SJSA1 (cell line): ENCODE data around the gene MAP2K2. TPM values are rescaled to one million over a fixed set of nuclear protein-coding genes. Genes with fewer than 3 reads are reported as not detected.

Experiments
- DNase-seq, 2 experiments: peaks; one replicate each; pipeline ENCODE4 v3.0.0-alpha.2; 2015 to 2020; ENCODE audit warnings: low spot score in 2 of 2, low read depth in 1 of 2
- H3K27ac ChIP-seq: fragments of 250-450 bp; sonication (Bioruptor Pico); 2 replicates; pipeline ENCODE4 v1.5.1; 2020; ENCODE audit warnings: mild to moderate bottlenecking, moderate library complexity
- H3K27me3 ChIP-seq: fragments of 250-450 bp; sonication (Bioruptor Pico); replicated peaks from 2 replicates; pipeline ENCODE4 v1.5.1; 2020; ENCODE audit warnings: mild to moderate bottlenecking, moderate library complexity
- H3K36me3 ChIP-seq: fragments of 250-450 bp; sonication (Bioruptor Pico); 2 replicates; pipeline ENCODE4 v1.5.1; 2020; ENCODE audit warnings: mild to moderate bottlenecking
- H3K4me1 ChIP-seq: fragments of 250-450 bp; sonication (Bioruptor Pico); replicated peaks from 2 replicates; pipeline ENCODE4 v1.6.1; 2021; ENCODE audit warnings: mild to moderate bottlenecking
- H3K4me3 ChIP-seq: fragments of 250-450 bp; sonication (Bioruptor Pico); 2 replicates; pipeline ENCODE4 v1.5.1; 2020; ENCODE audit warnings: mild to moderate bottlenecking
- H3K9me3 ChIP-seq: fragments of 250-450 bp; sonication (Bioruptor Pico); replicated peaks from 2 replicates; pipeline ENCODE4 v1.5.1; 2020; ENCODE audit warnings: mild to moderate bottlenecking
- total RNA-seq: library from RNA; depleted of rRNA; stranded (reverse); fragments of >200 nt; shearing (Covaris generic); gene quantifications from 2 replicates; pipeline ENCODE4 v1.2.3, GENCODE V29; 2014

Gene MAP2K2
- total RNA-seq, 1 experiment from 2014 or later = 188 TPM

GRCh38 chr19:4100647-4101495 is 23.1 kb downstream of the MAP2K2 start:
- Histone ChIP-seq H3K27ac (no peak overlapping the region), H3K27me3 (no peaks in the 10 kb centered on the region), H3K9me3 (no peaks in the 10 kb centered on the region), H3K36me3 (peaks cover 86% of the 10 kb centered on the region), H3K4me3 (no peak overlapping the region), H3K4me1 (0 out of 2 replicates have a peak, but pooled peaks cover 3% of the 10 kb centered on the region)
- DNase-seq = no peak

- Histone ChIP-seq H3K27ac (no peak overlapping the region), H3K9me3 (no peaks in the 10 kb centered on the region), H3K4me1 (no peaks in the 10 kb centered on the region), H3K36me3 (peaks cover 88% of the 10 kb centered on the region), H3K4me3 (no peak overlapping the region), H3K27me3 (no peaks in the 10 kb centered on the region)
- DNase-seq = no peak
Measured at GRCh38 chr19:4099041-4099764, 24.7 kb downstream of the MAP2K2 start.

- no peaks in the 10 kb centered on the region for H3K9me3 ChIP-seq
- H3K4me3 ChIP-seq = no peak overlapping the region
- no peaks in the 10 kb centered on the region for H3K4me1 ChIP-seq
- DNase-seq = no peak
- H3K27ac ChIP-seq = no peak overlapping the region
- no peaks in the 10 kb centered on the region for H3K27me3 ChIP-seq
- H3K36me3 ChIP-seq = peaks cover 91% of the 10 kb centered on the region
Measured at GRCh38 chr19:4098493-4098892, 25.4 kb downstream of the MAP2K2 start.

GRCh38 chr19:4097501-4097900 is 26.4 kb downstream of the MAP2K2 start:
- Histone ChIP-seq H3K4me1 (no peaks in the 10 kb centered on the region), H3K27ac (no peak overlapping the region), H3K9me3 (no peaks in the 10 kb centered on the region), H3K36me3 (peaks cover 87% of the 10 kb centered on the region), H3K4me3 (no peak overlapping the region), H3K27me3 (no peaks in the 10 kb centered on the region)
- no peak for DNase-seq

- DNase-seq = no peak
- Histone ChIP-seq H3K27ac (no peak overlapping the region), H3K4me1 (no peaks in the 10 kb centered on the region), H3K36me3 (peaks cover 84% of the 10 kb centered on the region), H3K4me3 (no peak overlapping the region), H3K27me3 (no peaks in the 10 kb centered on the region), H3K9me3 (no peaks in the 10 kb centered on the region)
Measured at GRCh38 chr19:4096049-4096892, 27.7 kb downstream of the MAP2K2 start.

GRCh38 chr19:4095488-4095844 is 28.5 kb downstream of the MAP2K2 start:
- Histone ChIP-seq H3K4me3 (no peak overlapping the region), H3K27ac (no peak overlapping the region), H3K36me3 (peaks cover 83% of the 10 kb centered on the region), H3K27me3 (no peaks in the 10 kb centered on the region), H3K4me1 (no peaks in the 10 kb centered on the region), H3K9me3 (no peaks in the 10 kb centered on the region)
- DNase-seq = no peak

- Histone ChIP-seq H3K36me3 (peaks cover 87% of the 10 kb centered on the region), H3K4me3 (no peak overlapping the region), H3K27me3 (no peaks in the 10 kb centered on the region), H3K27ac (no peak overlapping the region), H3K4me1 (no peaks in the 10 kb centered on the region), H3K9me3 (no peaks in the 10 kb centered on the region)
- no peak for DNase-seq
Measured at GRCh38 chr19:4094761-4095487, 29.0 kb downstream of the MAP2K2 start.

- H3K27ac ChIP-seq = no peak overlapping the region
- H3K4me3 ChIP-seq = no peak overlapping the region
- no peaks in the 10 kb centered on the region for H3K4me1 ChIP-seq
- no peaks in the 10 kb centered on the region for H3K9me3 ChIP-seq
- H3K36me3 ChIP-seq = peaks cover 87% of the 10 kb centered on the region
- DNase-seq = no peak
- H3K27me3 ChIP-seq = no peaks in the 10 kb centered on the region
Measured at GRCh38 chr19:4094291-4094690, 29.6 kb downstream of the MAP2K2 start.

GRCh38 chr19:4093643-4094175 is 30.2 kb downstream of the MAP2K2 start:
- H3K9me3 ChIP-seq = no peaks in the 10 kb centered on the region

GRCh38 chr19:4090356-4091220 is 33.3 kb downstream of the MAP2K2 start:
- no peak overlapping the region for H3K4me3 ChIP-seq
- peaks cover 55% of the 10 kb centered on the region for H3K36me3 ChIP-seq
- H3K27me3 ChIP-seq = no peaks in the 10 kb centered on the region
- no peaks in the 10 kb centered on the region for H3K9me3 ChIP-seq
- no peak overlapping the region for H3K27ac ChIP-seq
- no peaks in the 10 kb centered on the region for H3K4me1 ChIP-seq
- DNase-seq = no peak

More at GRCh38 chr19:4093643-4094175, 30.2 kb downstream of the MAP2K2 start:
- DNase-seq = no peak
- Histone ChIP-seq H3K36me3 (peaks cover 82% of the 10 kb centered on the region), H3K27me3 (no peaks in the 10 kb centered on the region), H3K27ac (no peak overlapping the region), H3K4me3 (no peak overlapping the region), H3K4me1 (no peaks in the 10 kb centered on the region)

GRCh38 chr19:4089946-4090345 is 34.0 kb downstream of the MAP2K2 start:
- Histone ChIP-seq H3K27ac (no peak overlapping the region), H3K36me3 (peaks cover 48% of the 10 kb centered on the region), H3K4me1 (no peaks in the 10 kb centered on the region), H3K9me3 (no peaks in the 10 kb centered on the region), H3K27me3 (no peaks in the 10 kb centered on the region), H3K4me3 (no peak overlapping the region)
- DNase-seq = no peak

GRCh38 chr19:4089400-4089908 is 34.5 kb downstream of the MAP2K2 start:
- H3K9me3 ChIP-seq = no peaks in the 10 kb centered on the region
- H3K36me3 ChIP-seq = peaks cover 43% of the 10 kb centered on the region
- H3K27ac ChIP-seq = no peak overlapping the region
- H3K4me1 ChIP-seq = no peaks in the 10 kb centered on the region
- no peak overlapping the region for H3K4me3 ChIP-seq
- DNase-seq = no peak
- no peaks in the 10 kb centered on the region for H3K27me3 ChIP-seq
